ENCODE results near the gene AGO1. TPM values are rescaled to one million over a fixed set of nuclear protein-coding genes. Genes with fewer than 3 reads are reported as not detected.

AGO1 gene
- total RNA-seq, result 10 to 100 TPM in 3 of 4 donors, 1 to 10 TPM in 1; 9.2 to 24.0 (median 20.1) TPM

DNA sequence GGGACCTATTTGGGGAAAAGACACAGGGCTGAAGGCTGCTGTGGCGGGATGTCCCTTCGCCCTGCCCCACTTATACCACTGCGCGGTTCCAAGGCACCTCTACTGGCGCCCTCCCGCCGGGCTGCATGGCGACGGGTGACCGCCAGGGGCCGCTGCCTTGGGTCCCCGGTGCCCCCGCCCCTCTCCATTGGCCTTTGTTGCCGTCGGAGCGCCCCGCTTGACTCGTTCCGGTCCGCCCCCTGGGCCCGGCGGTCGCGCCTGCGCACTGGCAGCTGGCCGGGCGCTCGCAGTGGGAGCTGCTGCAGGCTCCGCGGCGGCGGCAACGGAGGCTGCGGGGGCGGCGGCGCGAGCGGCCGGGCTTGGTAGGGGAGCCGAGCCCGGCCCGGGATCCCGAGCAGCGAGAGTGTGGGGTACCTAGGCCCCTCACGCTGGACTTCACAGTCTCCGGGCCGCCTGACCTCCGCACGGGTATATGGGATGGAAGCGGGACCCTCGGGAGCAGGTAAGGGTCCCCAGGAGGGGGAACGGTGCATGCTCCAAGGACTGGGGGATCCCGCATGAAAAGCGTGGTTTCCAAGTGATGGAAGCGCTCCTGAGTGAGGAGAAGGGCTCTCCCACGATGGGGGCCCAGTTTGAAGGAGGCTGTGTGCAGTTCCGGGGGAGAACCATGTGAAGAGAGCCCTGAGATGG, at the start of gene AGO1:
Gene AGO1 (plus strand): TSS at position 265 of the 690 bp plus-strand sequence. CDS start 213 bp downstream, at position 478.
- Histone ChIP-seq H3K27ac (peak within 1 kb of the TSS; percentile 76 to 89 (median 86)), H3K27me3 (no peaks in the 10 kb centered on the region), H3K9me3 (no peaks in the 10 kb centered on the region), H3K4me3 (peak within 1 kb of the TSS; percentile 77 to 95 (median 88)), H3K36me3 (peaks cover 0 to 4% (median 0%) of the 10 kb centered on the region in 3 donors), H3K4me1 (peaks cover 0 to 43% (median 20%) of the 10 kb centered on the region in 4 donors)
- TF ChIP-seq EP300 (IDR thresholded peaks at IDR 0.05) (peak in 1 of 2 donors; percentile 67), POLR2A (IDR thresholded peaks at IDR 0.05) (peak; percentile 75 to 87), CTCF (IDR thresholded peaks at IDR 0.05) (peak; percentile 96 to 100 (median 97))
- peak; percentile 84 to 87 for DNase-seq (ENCODE audit: low spot score in 2 of 2)
- 1 to 2% methylated on average over 17 to 26 of the region's 58 CpGs for WGBS, 2 donors

DNA sequence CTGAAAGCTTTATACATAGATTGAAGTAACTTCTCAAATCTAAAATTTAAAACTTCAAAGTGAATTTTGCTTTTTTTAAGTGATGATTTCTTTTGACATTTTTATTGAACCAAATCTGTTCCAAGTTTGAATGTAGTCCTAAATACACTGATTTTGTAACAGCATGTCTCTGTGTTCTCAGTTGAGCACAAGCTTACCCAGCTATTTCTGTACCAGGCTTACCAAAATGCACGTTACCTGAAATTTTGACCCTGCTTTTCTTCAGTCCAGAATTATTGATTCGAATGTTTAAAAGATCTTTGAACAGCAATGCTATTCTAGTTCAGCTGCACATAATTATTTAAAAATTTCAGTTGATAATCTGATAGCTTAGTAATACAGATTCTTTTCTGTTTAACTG, 49.6 kb upstream of the AGO1 start:
- 91 to 97% methylated on average over 2 of the region's 2 CpGs for WGBS, 2 donors
- TF ChIP-seq CTCF (IDR thresholded peaks at IDR 0.05) (no peak), EP300 (IDR thresholded peaks at IDR 0.05) (no peak), POLR2A (IDR thresholded peaks at IDR 0.05) (no peak)
- no peaks in the 10 kb centered on the region for H3K27me3 ChIP-seq
- H3K4me3 ChIP-seq, result no peak overlapping the region
- H3K36me3 ChIP-seq, result peaks cover 0 to 90% (median 12%) of the 10 kb centered on the region in 3 donors
- H3K4me1 ChIP-seq, result no peaks in the 10 kb centered on the region
- DNase-seq (ENCODE audit: low spot score in 2 of 2), result no peak
- H3K27ac ChIP-seq, result no peak overlapping the region
- H3K9me3 ChIP-seq, result peaks cover 0 to 7% (median 0%) of the 10 kb centered on the region in 4 donors

DNA sequence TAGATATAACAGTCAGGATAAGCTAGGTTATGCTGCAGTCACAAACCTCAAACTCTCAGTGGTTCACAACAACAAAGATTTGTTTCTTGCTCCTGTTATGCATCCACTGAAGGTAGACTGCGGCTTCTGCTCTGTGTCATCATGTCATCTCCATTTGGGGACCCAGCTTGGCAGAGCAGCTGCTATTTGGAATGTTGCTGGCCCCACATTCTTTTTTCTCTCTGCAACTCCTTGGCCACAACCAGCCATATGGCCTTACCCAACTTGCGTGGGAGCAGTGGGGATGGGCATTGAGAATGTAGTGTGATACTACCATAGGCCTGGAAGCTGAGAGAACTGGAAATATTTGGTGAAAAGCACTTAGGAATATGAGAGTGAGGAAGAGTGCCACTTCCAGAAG, 48.8 kb upstream of the AGO1 start:
- no peak overlapping the region for H3K4me3 ChIP-seq
- H3K27ac ChIP-seq, result no peak overlapping the region
- H3K27me3 ChIP-seq, result no peaks in the 10 kb centered on the region
- WGBS, 2 donors, result 96 to 98% methylated on average over 2 of the region's 2 CpGs
- DNase-seq (ENCODE audit: low spot score in 2 of 2), result no peak
- peaks cover 0 to 7% (median 0%) of the 10 kb centered on the region in 4 donors for H3K9me3 ChIP-seq
- no peaks in the 10 kb centered on the region for H3K4me1 ChIP-seq
- no peak for TF ChIP-seq CTCF (IDR thresholded peaks at IDR 0.05)
- no peak for TF ChIP-seq POLR2A (IDR thresholded peaks at IDR 0.05)
- TF ChIP-seq EP300 (IDR thresholded peaks at IDR 0.05), result no peak
- peaks cover 0 to 90% (median 10%) of the 10 kb centered on the region in 3 donors for H3K36me3 ChIP-seq

DNA sequence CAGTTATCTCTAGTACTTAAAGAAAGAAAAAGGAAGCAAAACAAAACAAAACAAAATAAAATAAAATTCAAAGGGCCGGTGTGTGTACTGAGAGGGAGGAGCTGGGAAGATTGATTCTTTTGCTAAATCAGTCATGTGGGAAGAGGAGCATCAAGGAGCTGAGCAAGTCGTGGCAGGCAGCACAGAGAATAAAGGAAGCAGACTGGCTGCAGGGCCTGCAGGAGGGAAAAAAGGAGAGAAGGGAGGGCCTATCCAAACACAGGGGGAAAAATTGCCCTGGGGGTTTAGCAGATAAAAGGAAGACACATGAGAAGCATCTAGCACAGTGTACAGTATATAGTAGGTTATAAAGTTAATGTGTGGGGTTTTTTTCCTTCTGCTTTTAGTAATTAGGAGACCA, 47.6 kb upstream of the AGO1 start:
- Histone ChIP-seq H3K4me1 (no peaks in the 10 kb centered on the region), H3K27ac (no peak overlapping the region), H3K36me3 (peaks cover 0 to 99% (median 10%) of the 10 kb centered on the region in 3 donors), H3K4me3 (no peak overlapping the region), H3K9me3 (peaks cover 0 to 7% (median 0%) of the 10 kb centered on the region in 4 donors), H3K27me3 (no peaks in the 10 kb centered on the region)
- WGBS, 2 donors, result 41 to 43% methylated on average over 2 of the region's 2 CpGs
- TF ChIP-seq EP300 (IDR thresholded peaks at IDR 0.05), result no peak
- no peak for TF ChIP-seq CTCF (IDR thresholded peaks at IDR 0.05)
- no peak for TF ChIP-seq POLR2A (IDR thresholded peaks at IDR 0.05)
- DNase-seq (ENCODE audit: low spot score in 2 of 2), result no peak

DNA sequence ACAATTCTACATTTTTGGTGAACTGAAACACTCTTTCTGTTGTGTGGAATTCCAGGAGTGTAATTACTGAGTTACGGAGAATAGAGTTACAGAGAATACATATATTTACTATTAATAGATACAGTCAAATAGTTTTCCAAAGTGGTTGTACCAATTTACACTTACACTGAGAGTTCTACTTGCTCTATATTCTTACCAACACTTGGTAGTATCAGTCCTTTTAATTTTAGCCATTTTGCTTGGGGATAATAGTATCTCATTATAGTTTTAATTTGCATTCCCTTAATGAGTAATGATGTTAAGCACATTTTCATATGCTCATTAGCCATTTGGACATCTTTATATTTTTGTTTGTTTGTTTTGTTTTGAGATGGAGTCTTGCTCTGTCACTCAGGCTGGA, 46.3 kb upstream of the AGO1 start:
- TF ChIP-seq CTCF (IDR thresholded peaks at IDR 0.05), result no peak
- no peak for TF ChIP-seq EP300 (IDR thresholded peaks at IDR 0.05)
- no peak for TF ChIP-seq POLR2A (IDR thresholded peaks at IDR 0.05)
- no peak for DNase-seq (ENCODE audit: low spot score in 2 of 2)
- WGBS, 2 donors, result 91 to 100% methylated on average over 1 of the region's 1 CpG
- no peak overlapping the region for H3K4me3 ChIP-seq
- H3K27ac ChIP-seq, result no peak overlapping the region
- H3K27me3 ChIP-seq, result no peaks in the 10 kb centered on the region
- H3K9me3 ChIP-seq, result peaks cover 0 to 7% (median 0%) of the 10 kb centered on the region in 4 donors
- H3K36me3 ChIP-seq, result peaks cover 0 to 99% (median 8%) of the 10 kb centered on the region in 3 donors
- no peaks in the 10 kb centered on the region for H3K4me1 ChIP-seq

Data from tibial nerve (tissue), 4 donors.